Right lobe of liver (tissue), 4 donors: ENCODE measurements around the gene PAXX.
A peak's percentile ranks its signal among the peaks of the same experiment; 100 is the strongest.

Source experiments
- POLR2A ChIP-seq: fragments of 450-650 bp; IDR thresholded peaks from one replicate; pipeline ENCODE4 v1.6.1; 2017; ENCODE audit warnings: antibody characterized with exemption, mild to moderate bottlenecking
- TF ChIP-seq, protein P1 (sequence below), 4 donors: fragments of 200-600 bp in 3 of 4; fragments of 450-650 bp in 1 of 4; IDR thresholded peaks; one replicate each; pipeline versions ENCODE4 v1.5.1 to v1.8.0; 2016 to 2022; ENCODE audit warnings: antibody characterized with exemption in 4 of 4, mild to moderate bottlenecking in 2 of 4
- donor health status: DM: no; HTN: no; CAD: no.
- donor health status: DM: no; HTN: no; CAD: no.
- donor health status: DM: no; HTN: yes; CAD: no.

DNA sequence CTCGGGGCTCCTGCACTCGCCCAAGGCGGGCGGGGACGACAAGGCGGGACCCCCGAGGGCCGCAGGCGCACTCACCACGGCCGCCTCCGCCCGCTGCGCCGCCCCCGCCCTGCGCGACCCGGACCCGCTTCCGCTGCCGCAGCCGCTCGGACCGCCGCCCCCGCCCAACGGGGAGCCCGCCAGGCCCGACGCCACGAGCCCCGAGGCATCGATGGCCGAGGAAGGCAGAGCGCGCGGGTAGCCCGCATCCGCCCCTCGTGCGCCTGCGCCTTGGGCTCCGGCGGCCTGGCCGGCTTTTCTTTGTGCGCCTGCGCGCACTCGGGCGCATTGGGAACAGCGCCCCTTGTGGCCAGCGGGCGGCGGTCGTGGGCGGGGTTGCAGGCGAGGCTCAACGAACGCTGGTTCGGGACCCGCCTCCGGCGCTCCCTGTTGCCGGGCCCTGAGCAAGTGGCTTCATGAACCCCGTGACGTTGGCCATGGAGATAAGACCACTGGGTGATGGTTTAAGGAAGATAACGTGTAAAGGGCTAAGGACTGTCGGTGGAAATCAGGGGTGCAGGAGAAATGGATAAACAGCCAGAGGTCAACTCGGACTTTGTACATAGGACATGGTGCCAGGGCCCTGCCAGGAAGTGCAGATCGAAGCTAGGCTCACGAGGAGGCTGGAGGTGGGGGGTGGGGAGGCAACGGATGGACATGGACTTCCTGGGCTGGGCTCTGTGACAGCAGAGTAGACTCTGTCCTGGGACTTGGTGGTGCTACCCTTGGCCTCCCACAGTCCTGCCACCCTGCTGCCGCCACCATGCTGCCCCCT lies 47.5 kb upstream of the PAXX start, which contains the start of the genes C8G and FBXW5:
- peak; percentile 97 for TF ChIP-seq POLR2A
- TF ChIP-seq, protein P1, sequence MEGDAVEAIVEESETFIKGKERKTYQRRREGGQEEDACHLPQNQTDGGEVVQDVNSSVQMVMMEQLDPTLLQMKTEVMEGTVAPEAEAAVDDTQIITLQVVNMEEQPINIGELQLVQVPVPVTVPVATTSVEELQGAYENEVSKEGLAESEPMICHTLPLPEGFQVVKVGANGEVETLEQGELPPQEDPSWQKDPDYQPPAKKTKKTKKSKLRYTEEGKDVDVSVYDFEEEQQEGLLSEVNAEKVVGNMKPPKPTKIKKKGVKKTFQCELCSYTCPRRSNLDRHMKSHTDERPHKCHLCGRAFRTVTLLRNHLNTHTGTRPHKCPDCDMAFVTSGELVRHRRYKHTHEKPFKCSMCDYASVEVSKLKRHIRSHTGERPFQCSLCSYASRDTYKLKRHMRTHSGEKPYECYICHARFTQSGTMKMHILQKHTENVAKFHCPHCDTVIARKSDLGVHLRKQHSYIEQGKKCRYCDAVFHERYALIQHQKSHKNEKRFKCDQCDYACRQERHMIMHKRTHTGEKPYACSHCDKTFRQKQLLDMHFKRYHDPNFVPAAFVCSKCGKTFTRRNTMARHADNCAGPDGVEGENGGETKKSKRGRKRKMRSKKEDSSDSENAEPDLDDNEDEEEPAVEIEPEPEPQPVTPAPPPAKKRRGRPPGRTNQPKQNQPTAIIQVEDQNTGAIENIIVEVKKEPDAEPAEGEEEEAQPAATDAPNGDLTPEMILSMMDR (IDR thresholded peaks at IDR 0.05): peak; percentile 99 to 100 (median 99)
